MM.1S (cell line): ENCODE measurements around the gene PLXNA4.

Experiments
- DNase-seq: peaks from one replicate; pipeline ENCODE4 v3.0.0-alpha.2; 2015
- H2AFZ ChIP-seq: fragments of 300-600 bp; sonication (generic); 2 replicates; pipeline ENCODE4 v1.6.0; 2016; ENCODE audit warnings: antibody characterized with exemption, low read length
- H3F3A ChIP-seq: fragments of 300-600 bp; sonication (generic); 2 replicates; pipeline ENCODE4 v1.6.1; 2016; ENCODE audit warnings: mild to moderate bottlenecking, antibody characterized with exemption, low read length, moderate library complexity, mixed read lengths; ENCODE audit not compliant: insufficient read depth
- H3K27ac ChIP-seq: fragments of 300-600 bp; sonication (generic); 2 replicates; pipeline ENCODE4 v1.5.1; 2016; ENCODE audit warnings: mild to moderate bottlenecking, low read length
- H3K27me3 ChIP-seq: fragments of 300-600 bp; sonication (generic); replicated peaks from 2 replicates; pipeline ENCODE4 v1.6.0; 2016; ENCODE audit warnings: low read length; ENCODE audit not compliant: insufficient read depth
- H3K36me3 ChIP-seq: fragments of 300-600 bp; sonication (generic); replicated peaks from 2 replicates; pipeline ENCODE4 v1.6.1; 2016; ENCODE audit warnings: mild to moderate bottlenecking, low read length, mixed read lengths; ENCODE audit not compliant: insufficient read depth
- H3K4me1 ChIP-seq: fragments of 300-600 bp; sonication (generic); 2 replicates; pipeline ENCODE4 v1.6.1; 2016; ENCODE audit warnings: low read length, mixed read lengths
- H3K4me2 ChIP-seq: fragments of 300-600 bp; sonication (generic); 2 replicates; pipeline ENCODE4 v1.6.0; 2016; ENCODE audit warnings: low read depth, low read length
- H3K4me3 ChIP-seq: fragments of 300-600 bp; sonication (generic); 2 replicates; pipeline ENCODE4 v1.5.1; 2016; ENCODE audit warnings: low read length, mixed read lengths
- H3K79me2 ChIP-seq: fragments of 300-600 bp; sonication (generic); 2 replicates; pipeline ENCODE4 v1.6.1; 2016; ENCODE audit warnings: mixed run types, low read length, mixed read lengths
- H3K9ac ChIP-seq: fragments of 300-600 bp; sonication (generic); 2 replicates; pipeline ENCODE4 v1.6.1; 2016; ENCODE audit warnings: low read length, mixed read lengths
- H3K9me2 ChIP-seq: fragments of 300-600 bp; sonication (generic); replicated peaks from 2 replicates; pipeline ENCODE4 v1.6.1; 2016; ENCODE audit warnings: mild to moderate bottlenecking, low read length, mixed read lengths; ENCODE audit not compliant: insufficient read depth
- H3K9me3 ChIP-seq: fragments of 300-600 bp; sonication (generic); replicated peaks from 2 replicates; pipeline ENCODE4 v1.6.1; 2016; ENCODE audit warnings: mild to moderate bottlenecking, low read length, mixed read lengths; ENCODE audit not compliant: insufficient read depth
- H4K20me1 ChIP-seq: fragments of 300-600 bp; sonication (generic); 2 replicates; pipeline ENCODE4 v1.6.1; 2016; ENCODE audit warnings: mild to moderate bottlenecking, low read length, moderate library complexity, mixed read lengths; ENCODE audit not compliant: insufficient read depth
- EZH2 ChIP-seq: fragments of 300-600 bp; sonication (generic); optimal IDR thresholded peaks from 2 replicates; pipeline ENCODE3; 2017; ENCODE audit warnings: low read depth, mild to moderate bottlenecking, antibody characterized with exemption, low read length, mixed read lengths
- EZH2phosphoT487 ChIP-seq: fragments of 300-600 bp; sonication (generic); IDR thresholded peaks from 2 replicates; pipeline ENCODE4 v1.6.1; 2018; ENCODE audit warnings: antibody characterized with exemption, low read length
- TF ChIP-seq, protein P1 (sequence below): fragments of 300-600 bp; sonication (generic); IDR thresholded peaks from 2 replicates; pipeline ENCODE4 v1.5.1; 2016; ENCODE audit warnings: antibody characterized with exemption, low read length, mixed read lengths

Gene PLXNA4

DNA sequence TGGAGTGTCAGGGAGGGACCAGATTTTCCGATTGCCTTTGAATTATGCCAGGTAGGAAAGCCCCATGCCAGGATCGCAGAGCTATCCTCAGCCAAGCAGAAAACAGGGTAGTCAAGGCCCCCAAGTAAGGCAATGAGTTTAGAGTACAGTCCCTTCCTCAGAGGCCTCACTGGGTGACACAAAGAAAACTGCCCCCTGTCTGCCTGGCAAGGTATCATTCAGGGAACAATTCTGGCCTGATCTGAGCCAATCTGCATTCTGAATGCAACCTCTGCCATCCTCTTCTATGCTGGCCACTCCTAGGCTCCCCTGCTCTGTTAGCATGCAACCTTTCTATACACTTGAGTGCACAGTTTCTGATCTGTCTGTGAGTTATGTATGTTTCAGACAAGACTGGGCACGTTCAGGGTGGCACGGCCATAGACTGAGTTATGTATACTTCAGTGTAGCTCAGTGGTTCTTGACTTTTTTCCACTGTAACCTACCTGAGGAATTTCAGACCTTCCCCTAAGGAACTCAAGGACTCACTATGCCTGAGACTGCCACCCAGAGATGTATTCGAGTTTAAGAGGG lies 336.8 kb downstream of the PLXNA4 start:
- Histone ChIP-seq H3K36me3 (no peaks in the 10 kb centered on the region), H3K9me3 (no peaks in the 10 kb centered on the region), H4K20me1 (no peaks in the 10 kb centered on the region), H3K9ac (no peak overlapping the region), H3K4me2 (no peak overlapping the region), H3K4me3 (no peak overlapping the region), H3K4me1 (no peaks in the 10 kb centered on the region), H3F3A (no peaks in the 10 kb centered on the region), H2AFZ (no peak overlapping the region), H3K27me3 (no peaks in the 10 kb centered on the region), H3K79me2 (no peaks in the 10 kb centered on the region), H3K9me2 (no peaks in the 10 kb centered on the region), H3K27ac (no peak overlapping the region)
- DNase-seq = no peak
- no peak for TF ChIP-seq EZH2
- TF ChIP-seq, protein P1, sequence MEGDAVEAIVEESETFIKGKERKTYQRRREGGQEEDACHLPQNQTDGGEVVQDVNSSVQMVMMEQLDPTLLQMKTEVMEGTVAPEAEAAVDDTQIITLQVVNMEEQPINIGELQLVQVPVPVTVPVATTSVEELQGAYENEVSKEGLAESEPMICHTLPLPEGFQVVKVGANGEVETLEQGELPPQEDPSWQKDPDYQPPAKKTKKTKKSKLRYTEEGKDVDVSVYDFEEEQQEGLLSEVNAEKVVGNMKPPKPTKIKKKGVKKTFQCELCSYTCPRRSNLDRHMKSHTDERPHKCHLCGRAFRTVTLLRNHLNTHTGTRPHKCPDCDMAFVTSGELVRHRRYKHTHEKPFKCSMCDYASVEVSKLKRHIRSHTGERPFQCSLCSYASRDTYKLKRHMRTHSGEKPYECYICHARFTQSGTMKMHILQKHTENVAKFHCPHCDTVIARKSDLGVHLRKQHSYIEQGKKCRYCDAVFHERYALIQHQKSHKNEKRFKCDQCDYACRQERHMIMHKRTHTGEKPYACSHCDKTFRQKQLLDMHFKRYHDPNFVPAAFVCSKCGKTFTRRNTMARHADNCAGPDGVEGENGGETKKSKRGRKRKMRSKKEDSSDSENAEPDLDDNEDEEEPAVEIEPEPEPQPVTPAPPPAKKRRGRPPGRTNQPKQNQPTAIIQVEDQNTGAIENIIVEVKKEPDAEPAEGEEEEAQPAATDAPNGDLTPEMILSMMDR = no peak
- TF ChIP-seq EZH2phosphoT487 = no peak

- H3K9me2 ChIP-seq = no peaks in the 10 kb centered on the region
- H3K9ac ChIP-seq = no peak overlapping the region
- DNase-seq = no peak
Measured at GRCh38 chr7:132234711-132235110, 341.6 kb downstream of the PLXNA4 start.

GRCh38 chr7:132232406-132232805 lies 343.9 kb downstream of the PLXNA4 start:
- Histone ChIP-seq H2AFZ (no peak overlapping the region), H3K9me2 (no peaks in the 10 kb centered on the region), H3K9ac (no peak overlapping the region), H3K36me3 (no peaks in the 10 kb centered on the region), H3K4me3 (no peak overlapping the region), H3K27me3 (no peaks in the 10 kb centered on the region), H3F3A (no peaks in the 10 kb centered on the region), H4K20me1 (no peaks in the 10 kb centered on the region), H3K27ac (no peak overlapping the region), H3K9me3 (no peaks in the 10 kb centered on the region), H3K4me2 (no peak overlapping the region), H3K79me2 (no peaks in the 10 kb centered on the region), H3K4me1 (no peaks in the 10 kb centered on the region)
- DNase-seq = no peak
- TF ChIP-seq, protein P1 = no peak
- TF ChIP-seq EZH2phosphoT487 (no peak), EZH2 (no peak)

More at GRCh38 chr7:132234711-132235110, 341.6 kb downstream of the PLXNA4 start:
- H3K27ac ChIP-seq = no peak overlapping the region
- no peak overlapping the region for H3K4me3 ChIP-seq
- no peak overlapping the region for H2AFZ ChIP-seq
- TF ChIP-seq, protein P1 = no peak
- TF ChIP-seq EZH2 = no peak
- TF ChIP-seq EZH2phosphoT487 = no peak
- no peaks in the 10 kb centered on the region for H3K27me3 ChIP-seq
- H3K4me2 ChIP-seq = no peak overlapping the region
- no peaks in the 10 kb centered on the region for H3F3A ChIP-seq
- no peaks in the 10 kb centered on the region for H4K20me1 ChIP-seq
- H3K4me1 ChIP-seq = no peaks in the 10 kb centered on the region
- no peaks in the 10 kb centered on the region for H3K9me3 ChIP-seq
- H3K79me2 ChIP-seq = no peaks in the 10 kb centered on the region
- H3K36me3 ChIP-seq = no peaks in the 10 kb centered on the region
